ENCODE results near the gene ZNF831.

Gene ZNF831

DNA sequence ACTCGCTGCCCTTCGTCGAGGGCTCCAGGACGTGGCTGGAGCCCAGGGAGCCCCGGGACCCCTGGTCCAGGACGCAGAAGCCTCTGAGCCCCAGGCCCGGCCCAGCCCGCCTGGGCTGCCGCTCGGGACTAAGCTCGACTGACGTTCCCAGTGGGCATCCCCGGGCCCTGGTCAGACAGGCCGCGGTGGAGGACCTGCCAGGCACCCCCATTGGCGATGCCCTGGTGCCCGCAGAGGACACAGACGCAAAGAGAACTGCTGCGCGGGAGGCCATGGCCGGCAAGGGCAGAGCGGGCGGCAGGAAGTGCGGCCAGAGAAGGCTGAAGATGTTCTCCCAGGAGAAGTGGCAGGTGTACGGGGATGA is 28.9 kb downstream of the ZNF831 start:
- DNase-seq = no peak
- H4K20me1 ChIP-seq (ENCODE audit: insufficient read depth, low read length) = no peaks in the 10 kb centered on the region
- H3K27me3 ChIP-seq (replicated peaks; ENCODE audit: insufficient read depth, low read length) = peaks cover 93% of the 10 kb centered on the region
- no peaks in the 10 kb centered on the region for H3K36me3 ChIP-seq (replicated peaks; ENCODE audit: insufficient read depth, low read length)
- no peak overlapping the region for H2AFZ ChIP-seq (ENCODE audit: low read length)
- H3K9me3 ChIP-seq (replicated peaks; ENCODE audit: insufficient read depth, low read length) = no peaks in the 10 kb centered on the region
- no peak overlapping the region for H3K4me3 ChIP-seq (ENCODE audit: low read length)
- no peaks in the 10 kb centered on the region for H3K79me2 ChIP-seq (ENCODE audit: low read length)
- no peak overlapping the region for H3K27ac ChIP-seq (ENCODE audit: low read length)
- TF ChIP-seq CTCF (IDR thresholded peaks at IDR 0.05; ENCODE audit: low read length) (no peak), EZH2phosphoT487 (IDR thresholded peaks at IDR 0.05; ENCODE audit: low read length) (no peak), EZH2 (optimal IDR thresholded peaks at IDR 0.05; ENCODE audit: low read depth, low read length) (no peak)
- H3K4me1 ChIP-seq (ENCODE audit: low read length) = no peaks in the 10 kb centered on the region
- H3K9me2 ChIP-seq (replicated peaks; ENCODE audit: insufficient read depth, low read length) = no peaks in the 10 kb centered on the region
- no peak overlapping the region for H3K4me2 ChIP-seq (ENCODE audit: low read depth, low read length)
- no peaks in the 10 kb centered on the region for H3F3A ChIP-seq (ENCODE audit: insufficient read depth, low read length)
- H3K9ac ChIP-seq (ENCODE audit: low read length) = no peak overlapping the region

DNA sequence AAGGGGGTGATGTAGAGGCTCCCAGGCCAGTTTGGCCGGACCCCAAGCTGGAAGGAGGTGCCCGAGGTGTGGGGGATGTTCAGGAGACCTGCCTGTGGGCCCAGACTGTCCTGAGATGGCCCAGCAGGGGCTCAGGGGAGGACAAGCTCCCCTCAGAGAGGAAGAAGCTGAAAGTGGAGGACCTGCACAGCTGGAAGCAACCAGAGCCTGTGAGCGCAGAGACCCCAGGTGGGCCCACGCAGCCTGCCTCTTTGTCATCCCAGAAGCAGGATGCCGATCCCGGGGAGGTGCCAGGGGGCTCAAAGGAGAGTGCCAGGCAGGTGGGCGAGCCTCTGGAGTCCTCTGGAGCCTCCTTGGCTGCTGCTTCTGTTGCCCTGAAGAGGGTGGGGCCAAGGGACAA is 29.7 kb downstream of the ZNF831 start:
- Histone ChIP-seq H3K9me2 (replicated peaks; ENCODE audit: insufficient read depth, low read length) (no peaks in the 10 kb centered on the region), H3K27ac (ENCODE audit: low read length) (no peak overlapping the region)

DNA sequence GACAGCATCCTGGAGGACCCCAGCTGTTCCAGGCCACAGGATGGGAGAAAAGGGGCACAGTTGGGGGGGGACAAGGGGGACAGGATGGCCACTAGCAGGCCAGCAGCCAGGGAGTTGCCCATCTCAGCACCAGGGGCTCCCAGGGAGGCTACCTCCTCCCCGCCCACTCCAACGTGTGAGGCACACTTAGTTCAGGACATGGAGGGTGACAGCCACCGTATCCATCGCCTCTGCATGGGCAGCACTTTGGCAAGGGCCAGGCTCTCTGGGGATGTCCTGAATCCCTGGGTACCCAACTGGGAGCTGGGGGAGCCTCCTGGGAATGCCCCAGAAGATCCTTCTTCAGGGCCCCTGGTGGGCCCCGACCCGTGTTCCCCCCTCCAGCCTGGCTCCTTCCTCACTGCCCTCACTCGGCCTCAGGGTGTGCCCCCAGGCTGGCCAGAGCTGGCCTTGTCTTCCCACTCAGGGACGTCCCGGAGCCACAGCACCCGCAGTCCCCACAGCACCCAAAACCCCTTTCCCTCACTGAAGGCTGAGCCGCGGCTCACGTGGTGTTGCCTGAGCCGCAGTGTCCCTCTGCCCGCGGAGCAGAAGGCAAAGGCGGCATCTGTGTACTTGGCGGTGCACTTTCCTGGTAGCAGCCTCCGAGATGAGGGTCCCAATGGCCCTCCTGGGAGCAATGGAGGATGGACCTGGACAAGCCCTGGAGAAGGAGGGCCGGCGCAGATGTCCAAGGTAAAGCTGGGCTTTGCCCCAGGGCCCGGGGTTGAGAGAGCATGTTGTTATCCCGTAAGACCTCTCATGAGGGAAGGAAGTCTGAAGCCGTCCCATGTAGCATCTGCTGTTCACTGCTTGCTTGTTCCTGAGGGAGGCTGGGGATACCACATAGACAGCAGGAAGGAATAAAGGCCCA is 30.7 kb downstream of the ZNF831 start:
- Histone ChIP-seq H3K79me2 (ENCODE audit: low read length) (no peaks in the 10 kb centered on the region), H3K4me3 (ENCODE audit: low read length) (no peak overlapping the region), H3K27me3 (replicated peaks; ENCODE audit: insufficient read depth, low read length) (peaks cover 91% of the 10 kb centered on the region), H3K4me1 (ENCODE audit: low read length) (no peaks in the 10 kb centered on the region), H3F3A (ENCODE audit: insufficient read depth, low read length) (no peaks in the 10 kb centered on the region), H3K4me2 (ENCODE audit: low read depth, low read length) (no peak overlapping the region), H3K9me3 (replicated peaks; ENCODE audit: insufficient read depth, low read length) (no peaks in the 10 kb centered on the region), H3K36me3 (replicated peaks; ENCODE audit: insufficient read depth, low read length) (no peaks in the 10 kb centered on the region), H3K9ac (ENCODE audit: low read length) (no peak overlapping the region), H4K20me1 (ENCODE audit: insufficient read depth, low read length) (no peaks in the 10 kb centered on the region), H2AFZ (ENCODE audit: low read length) (no peak overlapping the region), H3K27ac (ENCODE audit: low read length) (no peak overlapping the region), H3K9me2 (replicated peaks; ENCODE audit: insufficient read depth, low read length) (no peaks in the 10 kb centered on the region)
- TF ChIP-seq EZH2 (optimal IDR thresholded peaks at IDR 0.05; ENCODE audit: low read depth, low read length) (no peak), CTCF (IDR thresholded peaks at IDR 0.05; ENCODE audit: low read length) (no peak), EZH2phosphoT487 (IDR thresholded peaks at IDR 0.05; ENCODE audit: low read length) (no peak)
- DNase-seq = no peak

More for the DNA sequence above, 29.7 kb downstream of the ZNF831 start:
- Histone ChIP-seq H2AFZ (ENCODE audit: low read length) (no peak overlapping the region), H3K79me2 (ENCODE audit: low read length) (no peaks in the 10 kb centered on the region), H4K20me1 (ENCODE audit: insufficient read depth, low read length) (no peaks in the 10 kb centered on the region), H3K4me3 (ENCODE audit: low read length) (no peak overlapping the region), H3K9ac (ENCODE audit: low read length) (no peak overlapping the region), H3K4me1 (ENCODE audit: low read length) (no peaks in the 10 kb centered on the region), H3K9me3 (replicated peaks; ENCODE audit: insufficient read depth, low read length) (no peaks in the 10 kb centered on the region), H3F3A (ENCODE audit: insufficient read depth, low read length) (no peaks in the 10 kb centered on the region), H3K4me2 (ENCODE audit: low read depth, low read length) (no peak overlapping the region), H3K36me3 (replicated peaks; ENCODE audit: insufficient read depth, low read length) (no peaks in the 10 kb centered on the region), H3K27me3 (replicated peaks; ENCODE audit: insufficient read depth, low read length) (peaks cover 90% of the 10 kb centered on the region)
- TF ChIP-seq EZH2 (optimal IDR thresholded peaks at IDR 0.05; ENCODE audit: low read depth, low read length) = no peak
- TF ChIP-seq EZH2phosphoT487 (IDR thresholded peaks at IDR 0.05; ENCODE audit: low read length) = no peak
- no peak for TF ChIP-seq CTCF (IDR thresholded peaks at IDR 0.05; ENCODE audit: low read length)
- no peak for DNase-seq
